Left lung (tissue), 14 donors: Measurements from ENCODE around the gene CCDC127. TPM values are rescaled to one million over a fixed set of nuclear protein-coding genes. Genes with fewer than 3 reads are reported as not detected.
"Not testable (repeated sequence)": the region's sequence is repeated elsewhere in the genome, so short reads cannot be mapped to it uniquely, and the experiment has no call there.

Experiments
- ATAC-seq: fragments of 200-7000 bp; cut with Tn5 transposase; one replicate; pipeline ENCODE4 v1.9.1; 2020; ENCODE audit warnings: moderate library complexity
- DNase-seq, 4 donors: peaks; one replicate each; pipeline ENCODE4 v3.0.0-alpha.2; 2013 to 2020
- H3K27ac ChIP-seq, 2 donors: fragments of 200-600 bp; sonication (generic) in 1 of 2; one replicate each; pipeline versions ENCODE4 v1.5.0 to v1.8.0; 2020 to 2021
- H3K27me3 ChIP-seq, 2 donors: fragments of 200-600 bp; sonication (generic) in 1 of 2; one replicate each; pipeline versions ENCODE4 v1.5.0 to v1.8.0; 2020 to 2021
- H3K36me3 ChIP-seq, 2 donors: fragments of 200-600 bp; sonication (generic) in 1 of 2; one replicate each; pipeline versions ENCODE4 v1.5.0 to v1.8.0; 2020 to 2021
- H3K4me1 ChIP-seq, 2 donors: fragments of 200-600 bp; one replicate each; pipeline ENCODE4 v1.8.0; 2021
- H3K4me3 ChIP-seq, 2 donors: fragments of 200-600 bp; sonication (generic) in 1 of 2; one replicate each; pipeline versions ENCODE4 v1.5.0 to v1.8.0; 2020 to 2021; ENCODE audit warnings: mild to moderate bottlenecking in 1 of 2
- H3K9me3 ChIP-seq, 2 donors: fragments of 200-600 bp; sonication (generic) in 1 of 2; one replicate each; pipeline versions ENCODE4 v1.5.0 to v1.8.0; 2020 to 2021
- CTCF ChIP-seq, 2 donors: fragments of 200-600 bp; sonication (generic) in 1 of 2; IDR thresholded peaks; one replicate each; pipeline versions ENCODE4 v1.5.0 to v1.8.0; 2021; ENCODE audit warnings: antibody characterized with exemption in 2 of 2
- intact Hi-C, 2 donors: fragments of 100-400 bp; cut with DNase I; formaldehyde crosslinking; loops; one replicate each; pipeline versions ENCODE4 v1.11.2 to v1.14.2; 2022
- long read RNA-seq, 12 donors: library from polyadenylated mRNA in 2 of 12; unstranded in 2 of 12; transcript quantifications; one replicate each; pipeline ENCODE4 v2.0.0 and lab custom pipeline, GENCODE V29; 2019 to 2026
- polyA plus RNA-seq, 6 donors: library from polyadenylated mRNA; unstranded; fragments of 120-200 nt; gene quantifications; one replicate each; pipeline ENCODE4 v1.2.1, GENCODE V29; 2013; ENCODE audit not compliant: insufficient read length in 6 of 6
- total RNA-seq, 2 donors: library from RNA; stranded (reverse); fragmentation: NEBNext Ultra II Directional; extraction: Animal tissue kit (Norgen Biotek cat#: 25700); gene quantifications; one replicate each; pipeline ENCODE4 v1.2.1, GENCODE V29; 2021
- donor health status: DM: no; HTN: yes; CAD: no.
- donor health status: DM: no; HTN: no; CAD: no.

CCDC127 gene
- total RNA-seq: 1 to 10 TPM; 5.2 to 6.9 TPM
- polyA plus RNA-seq: 10 to 100 TPM; 11.3 to 17.0 (median 14.1) TPM
- long read RNA-seq, donor 1, full-length matches to known transcripts: 15 of 15 reads
- long read RNA-seq, donor 1, partial matches to known transcripts: 0 of 15 reads
- long read RNA-seq, donor 1, other reads (novel, unspliced or antisense): 0 of 15 reads
- long read RNA-seq, donor 2, full-length matches to known transcripts: 17 of 22 reads
- long read RNA-seq, donor 2, partial matches to known transcripts: 5 of 22 reads
- long read RNA-seq, donor 2, other reads (novel, unspliced or antisense): 0 of 22 reads
- long read RNA-seq, donor 3, full-length matches to known transcripts: 16 of 16 reads
- long read RNA-seq, donor 3, partial matches to known transcripts: 0 of 16 reads
- long read RNA-seq, donor 3, other reads (novel, unspliced or antisense): 0 of 16 reads
- long read RNA-seq, donor 4, full-length matches to known transcripts: 20 of 20 reads
- long read RNA-seq, donor 4, partial matches to known transcripts: 0 of 20 reads
- long read RNA-seq, donor 4, other reads (novel, unspliced or antisense): 0 of 20 reads
- long read RNA-seq, donor 5, full-length matches to known transcripts: 18 of 18 reads
- long read RNA-seq, donor 5, partial matches to known transcripts: 0 of 18 reads
- long read RNA-seq, donor 5, other reads (novel, unspliced or antisense): 0 of 18 reads
- long read RNA-seq, donor 6, full-length matches to known transcripts: 11 of 17 reads
- long read RNA-seq, donor 6, partial matches to known transcripts: 6 of 17 reads
- long read RNA-seq, donor 6, other reads (novel, unspliced or antisense): 0 of 17 reads
- long read RNA-seq, donor 7, full-length matches to known transcripts: 7 of 7 reads
- long read RNA-seq, donor 7, partial matches to known transcripts: 0 of 7 reads
- long read RNA-seq, donor 7, other reads (novel, unspliced or antisense): 0 of 7 reads
- long read RNA-seq, donor 8, full-length matches to known transcripts: 8 of 8 reads
- long read RNA-seq, donor 8, partial matches to known transcripts: 0 of 8 reads
- long read RNA-seq, donor 8, other reads (novel, unspliced or antisense): 0 of 8 reads
- long read RNA-seq, donor 9: 0 reads
- long read RNA-seq, donor 10, full-length matches to known transcripts: 27 of 28 reads
- long read RNA-seq, donor 10, partial matches to known transcripts: 0 of 28 reads
- long read RNA-seq, donor 10, other reads (novel, unspliced or antisense): 1 of 28 reads
- long read RNA-seq, donor 11, full-length matches to known transcripts: 14 of 14 reads
- long read RNA-seq, donor 11, partial matches to known transcripts: 0 of 14 reads
- long read RNA-seq, donor 11, other reads (novel, unspliced or antisense): 0 of 14 reads
- long read RNA-seq, donor 12, full-length matches to known transcripts: 14 of 14 reads
- long read RNA-seq, donor 12, partial matches to known transcripts: 0 of 14 reads
- long read RNA-seq, donor 12, other reads (novel, unspliced or antisense): 0 of 14 reads

- Histone ChIP-seq H3K4me1 (peaks cover 0 to 44% of the 10 kb centered on the region in 2 donors), H3K27ac (peak within 1 kb of the TSS; percentile 83), H3K4me3 (peak within 1 kb of the TSS; percentile 87 to 96)
- H3K27me3 ChIP-seq, intact Hi-C loops, H3K9me3 ChIP-seq, H3K36me3 ChIP-seq: not testable (repeated sequence)
- DNase-seq (peak; percentile 96 to 99 (median 98)), ATAC-seq (peak; percentile 93)
- TF ChIP-seq CTCF (IDR thresholded peaks at IDR 0.05): peak in 1 of 2 donors; percentile 39
These were observed at the start of gene CCDC127, which contains the start of gene SDHA for GRCh38 chr5:217494-218456. TSS of gene CCDC127 (minus strand) at chr5:218153. CDS start at chr5:216849, 1,304 bp downstream. TSS of gene SDHA (plus strand) at chr5:218320. CDS start at chr5:218356, 36 bp downstream.

GRCh38 chr5:267716-268115, 49.8 kb upstream of the CCDC127 start:
- no peak for DNase-seq

GRCh38 chr5:266311-267026, 48.5 kb upstream of the CCDC127 start:
- ATAC-seq, intact Hi-C loops, H3K4me3 ChIP-seq, H3K27me3 ChIP-seq, H3K4me1 ChIP-seq, DNase-seq, H3K9me3 ChIP-seq, H3K27ac ChIP-seq: not testable (repeated sequence)
- peaks cover 0 to 25% of the 10 kb centered on the region in 2 donors for H3K36me3 ChIP-seq

More at GRCh38 chr5:267716-268115, 49.8 kb upstream of the CCDC127 start:
- no peak overlapping the region for H3K27ac ChIP-seq
- H3K4me1 ChIP-seq: peaks cover 3 to 6% of the 10 kb centered on the region in 2 donors
- peaks cover 0 to 25% of the 10 kb centered on the region in 2 donors for H3K36me3 ChIP-seq
- no peak overlapping the region for H3K4me3 ChIP-seq
- no peaks in the 10 kb centered on the region for H3K9me3 ChIP-seq
- intact Hi-C loops: no loop called here
- no peak for ATAC-seq
- H3K27me3 ChIP-seq: no peaks in the 10 kb centered on the region
- TF ChIP-seq CTCF (IDR thresholded peaks at IDR 0.05): no peak

GRCh38 chr5:264338-264737, 46.4 kb upstream of the CCDC127 start:
- ATAC-seq: no peak

GRCh38 chr5:263275-263974, 45.5 kb upstream of the CCDC127 start:
- H3K9me3 ChIP-seq, H3K27me3 ChIP-seq, H3K4me3 ChIP-seq, intact Hi-C loops, H3K4me1 ChIP-seq, DNase-seq: not testable (repeated sequence)
- ATAC-seq: peak; percentile 91
- H3K27ac ChIP-seq: peak overlapping the region in 1 of 2 donors; percentile 33
- H3K36me3 ChIP-seq: peaks cover 0 to 27% of the 10 kb centered on the region in 2 donors

More at GRCh38 chr5:264338-264737, 46.4 kb upstream of the CCDC127 start:
- TF ChIP-seq CTCF (IDR thresholded peaks at IDR 0.05): no peak
- H3K36me3 ChIP-seq: peaks cover 0 to 25% of the 10 kb centered on the region in 2 donors
- peaks cover 3 to 4% of the 10 kb centered on the region in 2 donors for H3K4me1 ChIP-seq
- H3K9me3 ChIP-seq: no peaks in the 10 kb centered on the region
- H3K4me3 ChIP-seq: no peak overlapping the region
- no peaks in the 10 kb centered on the region for H3K27me3 ChIP-seq
- H3K27ac ChIP-seq: peak overlapping the region in 1 of 2 donors; percentile 11
- peak in 1 of 4 donors; percentile 67 for DNase-seq
- intact Hi-C loops: no loop called here
